ENCODE data around the gene RWDD2A.

Gene RWDD2A

GRCh38 chr6:83216806-83217205 lies 23.6 kb downstream of the RWDD2A start:
- Mint-ChIP-seq H3K9me3 (no peaks in the 10 kb centered on the region), H3K4me1 (no peaks in the 10 kb centered on the region), H3K36me3 (no peaks in the 10 kb centered on the region), H3K27me3 (peaks cover 7% of the 10 kb centered on the region), H3K27ac (no peak overlapping the region), H3K4me3 (no peak overlapping the region)
- no peak for DNase-seq
- CTCF ChIA-PET = interaction anchor here (2.3 to 10.7 kb wide), 2 partner anchors 149 to 298 kb away, joined by 12 to 169 read pairs; partner anchors contain the start of genes DOP1A and UBE3D

GRCh38 chr6:83218646-83219045 lies 25.5 kb downstream of the RWDD2A start:
- Mint-ChIP-seq H3K4me1 (no peaks in the 10 kb centered on the region), H3K9me3 (no peaks in the 10 kb centered on the region), H3K27me3 (peaks cover 7% of the 10 kb centered on the region), H3K27ac (no peak overlapping the region), H3K36me3 (no peaks in the 10 kb centered on the region), H3K4me3 (no peak overlapping the region)
- no peak for DNase-seq
- CTCF ChIA-PET = interaction anchor here (1.6 to 10.7 kb wide), 3 partner anchors 151 to 293 kb away, joined by 5 to 169 read pairs (median 10); partner anchors contain the start of genes DOP1A, PRSS35 and UBE3D

GRCh38 chr6:83220121-83220520 lies 27.0 kb downstream of the RWDD2A start:
- no peaks in the 10 kb centered on the region for H3K9me3 Mint-ChIP-seq
- H3K4me1 Mint-ChIP-seq = no peaks in the 10 kb centered on the region
- no peak for DNase-seq
- CTCF ChIA-PET = interaction anchor here (1.6 to 10.7 kb wide), 3 partner anchors 152 to 292 kb away, joined by 5 to 169 read pairs (median 10); partner anchors contain the start of genes DOP1A, PRSS35 and UBE3D
- H3K27ac Mint-ChIP-seq = no peak overlapping the region
- no peak overlapping the region for H3K4me3 Mint-ChIP-seq
- no peaks in the 10 kb centered on the region for H3K36me3 Mint-ChIP-seq
- peaks cover 7% of the 10 kb centered on the region for H3K27me3 Mint-ChIP-seq

- Mint-ChIP-seq H3K36me3 (no peaks in the 10 kb centered on the region), H3K4me3 (no peak overlapping the region), H3K27me3 (peaks cover 4% of the 10 kb centered on the region), H3K4me1 (no peaks in the 10 kb centered on the region), H3K27ac (no peak overlapping the region), H3K9me3 (no peaks in the 10 kb centered on the region)
- DNase-seq = no peak
- CTCF ChIA-PET = interaction anchor here (0.8 to 4.3 kb wide), 6 partner anchors 11 to 292 kb away, joined by 3 to 64 read pairs (median 8); partner anchors contain the start of genes DOP1A, PRSS35 and UBE3D
These were observed 28.1 kb downstream of the RWDD2A start for GRCh38 chr6:83221276-83221675.

- CTCF ChIA-PET = interaction anchor here (0.8 to 4.3 kb wide), 6 partner anchors 11 to 291 kb away, joined by 3 to 64 read pairs (median 8); partner anchors contain the start of genes DOP1A, PRSS35 and UBE3D
- Mint-ChIP-seq H3K27ac (no peak overlapping the region), H3K4me3 (no peak overlapping the region), H3K9me3 (no peaks in the 10 kb centered on the region), H3K36me3 (no peaks in the 10 kb centered on the region), H3K4me1 (no peaks in the 10 kb centered on the region), H3K27me3 (peaks cover 4% of the 10 kb centered on the region)
- no peak for DNase-seq
These were observed 28.8 kb downstream of the RWDD2A start for GRCh38 chr6:83221889-83222479.

- no peaks in the 10 kb centered on the region for H3K36me3 Mint-ChIP-seq
- H3K4me1 Mint-ChIP-seq = no peaks in the 10 kb centered on the region
- H3K9me3 Mint-ChIP-seq = no peaks in the 10 kb centered on the region
- no peak overlapping the region for H3K27ac Mint-ChIP-seq
- H3K27me3 Mint-ChIP-seq = no peaks in the 10 kb centered on the region
- H3K4me3 Mint-ChIP-seq = no peak overlapping the region
- CTCF ChIA-PET = no interaction called here
- no peak for DNase-seq
These were observed 33.4 kb downstream of the RWDD2A start for GRCh38 chr6:83226517-83226916.

- Mint-ChIP-seq H3K27me3 (no peaks in the 10 kb centered on the region), H3K36me3 (no peaks in the 10 kb centered on the region), H3K4me1 (no peaks in the 10 kb centered on the region), H3K4me3 (no peak overlapping the region), H3K9me3 (no peaks in the 10 kb centered on the region), H3K27ac (no peak overlapping the region)
- CTCF ChIA-PET = interaction anchor here (1.1 kb wide), 1 partner anchor 78 kb away, joined by 3 read pairs; no protein-coding TSS in a partner anchor
- DNase-seq = no peak
These were observed 38.0 kb downstream of the RWDD2A start for GRCh38 chr6:83231146-83231545.

GRCh38 chr6:83247471-83247870 lies 54.3 kb downstream of the RWDD2A start:
- CTCF ChIA-PET = no interaction called here
- no peaks in the 10 kb centered on the region for H3K36me3 Mint-ChIP-seq
- no peaks in the 10 kb centered on the region for H3K4me1 Mint-ChIP-seq
- no peak for DNase-seq
- no peaks in the 10 kb centered on the region for H3K27me3 Mint-ChIP-seq
- H3K9me3 Mint-ChIP-seq = no peaks in the 10 kb centered on the region
- no peak overlapping the region for H3K4me3 Mint-ChIP-seq
- no peak overlapping the region for H3K27ac Mint-ChIP-seq

Measured in activated naive CD4-positive, alpha-beta T cell treated with anti-CD3 and anti-CD28 coated beads, Interleukin-2, amount 10 ng/mL, durations not matched to agents 7 days and 5 days (primary cell).